ENCODE data around the gene YWHAG. TPM values are rescaled to one million over a fixed set of nuclear protein-coding genes. Genes with fewer than 3 reads are reported as not detected.

YWHAG gene
- total RNA-seq, 1 experiment from 2014 or later = 241 TPM

GRCh38 chr7:76372984-76373833, 14.4 kb upstream of the YWHAG start:
- no CpG with 5 or more reads among the region's 9 CpGs for WGBS (ENCODE audit: extremely low coverage, insufficient read length, low lambda C conversion rate)
- no peak for TF ChIP-seq CTCF (conservative IDR thresholded peaks at IDR 0.05)

More at GRCh38 chr7:76372984-76373833, 14.4 kb upstream of the YWHAG start:
- H2BK15ac ChIP-seq (ENCODE audit: low read depth, low read length) = no peak overlapping the region
- no peak overlapping the region for H2BK5ac ChIP-seq (ENCODE audit: insufficient read length, low read length)
- H2AFZ ChIP-seq (ENCODE audit: low read length) = no peak overlapping the region
- H3K4me1 Mint-ChIP-seq = peaks cover 10 to 12% of the 10 kb centered on the region in 2 experiments; a peak in 3 of 4 replicates
- peak overlapping the region; percentile 48 for H3K18ac ChIP-seq (ENCODE audit: insufficient read length, low read depth, low read length)
- H3K9me3 ChIP-seq (ENCODE audit: control insufficient read depth, low read depth, low read length) = no peaks in the 10 kb centered on the region
- H2AK5ac ChIP-seq (ENCODE audit: insufficient read length, low read length) = no peak overlapping the region
- DNase-seq = no peak
- H2BK120ac ChIP-seq (ENCODE audit: low read depth, low read length, poor library complexity, severe bottlenecking) = no peak overlapping the region
- peaks cover 6% of the 10 kb centered on the region for H3K27me3 Mint-ChIP-seq (ENCODE audit: low read depth)
- H3K4ac ChIP-seq (ENCODE audit: low read depth, low read length) = no peak overlapping the region
- no peak overlapping the region for H3K4me2 ChIP-seq (ENCODE audit: insufficient read depth, insufficient read length, low read length)
- H3K14ac ChIP-seq (ENCODE audit: insufficient read depth, low read length) = no peak overlapping the region
- H3K23me2 ChIP-seq (ENCODE audit: insufficient read length, low read depth, low read length, poor library complexity, severe bottlenecking) = no peaks in the 10 kb centered on the region
- no peak overlapping the region for H3K9ac ChIP-seq (ENCODE audit: extremely low read depth, insufficient read length, low read length)
- peak overlapping the region in 2 of 3 experiments; percentile 17 to 58; a peak in 2 of 7 replicates for H3K27ac Mint-ChIP-seq
- no peaks in the 10 kb centered on the region for H3K79me1 ChIP-seq (ENCODE audit: insufficient read depth, low read depth, low read length, poor library complexity, severe bottlenecking)
- no peaks in the 10 kb centered on the region for H3K79me2 ChIP-seq (ENCODE audit: insufficient read depth, low read length)
- H3K36me3 Mint-ChIP-seq (ENCODE audit: insufficient read depth in 1 of 3, low read depth in 3 of 3) = peaks cover 0 to 4% (median 0%) of the 10 kb centered on the region in 3 experiments; a peak in 2 of 7 replicates
- H3K23ac ChIP-seq (ENCODE audit: insufficient read length, low read depth, low read length) = no peak overlapping the region
- no peak overlapping the region for H4K91ac ChIP-seq (ENCODE audit: insufficient read length, low read depth, low read length)
- H3K4me1 ChIP-seq (ENCODE audit: insufficient read depth, low read length) = no peaks in the 10 kb centered on the region
- H3T11ph ChIP-seq (ENCODE audit: low read length) = no peak overlapping the region
- H4K20me1 ChIP-seq (ENCODE audit: control insufficient read depth, insufficient read depth, insufficient read length) = no peaks in the 10 kb centered on the region
- H2BK12ac ChIP-seq (ENCODE audit: insufficient read length, low read depth, low read length) = no peak overlapping the region
- H3K9me3 Mint-ChIP-seq = no peaks in the 10 kb centered on the region; a peak in 1 of 5 replicates
- no peak overlapping the region for H3K27ac ChIP-seq (ENCODE audit: insufficient read length, low read depth, low read length)
- no peak overlapping the region for H2BK20ac ChIP-seq (ENCODE audit: low read depth, low read length, poor library complexity, severe bottlenecking)
- H3K27me3 ChIP-seq (ENCODE audit: insufficient read depth, low read length) = no peaks in the 10 kb centered on the region
- no peak overlapping the region for H3K56ac ChIP-seq (ENCODE audit: insufficient read length, low read depth, low read length)
- no peak overlapping the region for H4K5ac ChIP-seq (ENCODE audit: insufficient read length, low read depth, low read length)
- H4K8ac ChIP-seq (replicated peaks; ENCODE audit: insufficient read length, low read depth, low read length) = no peak overlapping the region
- H3K4me3 Mint-ChIP-seq = no peak overlapping the region; a peak in 1 of 5 replicates
